ENCODE results near the gene YAF2. TPM values are rescaled to one million over a fixed set of nuclear protein-coding genes. Genes with fewer than 3 reads are reported as not detected.

Gene YAF2
- total RNA-seq, 2 donors from 2014 or later: 10.0 to 14.4 TPM

- no peaks in the 10 kb centered on the region for H3K9me3 ChIP-seq
- no peak overlapping the region for H3K4me3 ChIP-seq
- H3K27me3 ChIP-seq (replicated peaks; ENCODE audit: insufficient read depth): no peaks in the 10 kb centered on the region
- 90% methylated on average over 2 of the region's 2 CpGs for WGBS
- DNase-seq (ENCODE audit: low spot score): no peak
- no peaks in the 10 kb centered on the region for H3K36me3 ChIP-seq
- no peaks in the 10 kb centered on the region for H3K4me1 ChIP-seq (replicated peaks)
- TF ChIP-seq POLR2AphosphoS5 (IDR thresholded peaks at IDR 0.05) (no peak), POLR2A (IDR thresholded peaks at IDR 0.05) (no peak)
- TF ChIP-seq, protein P1, sequence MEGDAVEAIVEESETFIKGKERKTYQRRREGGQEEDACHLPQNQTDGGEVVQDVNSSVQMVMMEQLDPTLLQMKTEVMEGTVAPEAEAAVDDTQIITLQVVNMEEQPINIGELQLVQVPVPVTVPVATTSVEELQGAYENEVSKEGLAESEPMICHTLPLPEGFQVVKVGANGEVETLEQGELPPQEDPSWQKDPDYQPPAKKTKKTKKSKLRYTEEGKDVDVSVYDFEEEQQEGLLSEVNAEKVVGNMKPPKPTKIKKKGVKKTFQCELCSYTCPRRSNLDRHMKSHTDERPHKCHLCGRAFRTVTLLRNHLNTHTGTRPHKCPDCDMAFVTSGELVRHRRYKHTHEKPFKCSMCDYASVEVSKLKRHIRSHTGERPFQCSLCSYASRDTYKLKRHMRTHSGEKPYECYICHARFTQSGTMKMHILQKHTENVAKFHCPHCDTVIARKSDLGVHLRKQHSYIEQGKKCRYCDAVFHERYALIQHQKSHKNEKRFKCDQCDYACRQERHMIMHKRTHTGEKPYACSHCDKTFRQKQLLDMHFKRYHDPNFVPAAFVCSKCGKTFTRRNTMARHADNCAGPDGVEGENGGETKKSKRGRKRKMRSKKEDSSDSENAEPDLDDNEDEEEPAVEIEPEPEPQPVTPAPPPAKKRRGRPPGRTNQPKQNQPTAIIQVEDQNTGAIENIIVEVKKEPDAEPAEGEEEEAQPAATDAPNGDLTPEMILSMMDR (IDR thresholded peaks at IDR 0.05): no peak
- intact Hi-C loops (cut with DNase I): no loop called here
- H3K27ac ChIP-seq: no peak overlapping the region
These were observed 29.5 kb downstream of the YAF2 start for GRCh38 chr12:42208574-42208973.

GRCh38 chr12:42204819-42205218 lies 33.2 kb downstream of the YAF2 start:
- TF ChIP-seq POLR2A (IDR thresholded peaks at IDR 0.05) (no peak), POLR2AphosphoS5 (IDR thresholded peaks at IDR 0.05) (no peak)
- TF ChIP-seq, protein P1 (IDR thresholded peaks at IDR 0.05): no peak
- H3K4me3 ChIP-seq: no peak overlapping the region
- no peaks in the 10 kb centered on the region for H3K9me3 ChIP-seq
- H3K27ac ChIP-seq: no peak overlapping the region
- no peaks in the 10 kb centered on the region for H3K4me1 ChIP-seq (replicated peaks)
- DNase-seq (ENCODE audit: low spot score): no peak
- 98% methylated on average over 1 of the region's 1 CpG for WGBS
- no peaks in the 10 kb centered on the region for H3K36me3 ChIP-seq
- intact Hi-C loops (cut with DNase I): no loop called here
- H3K27me3 ChIP-seq (replicated peaks; ENCODE audit: insufficient read depth): no peaks in the 10 kb centered on the region

GRCh38 chr12:42204362-42204761 lies 33.7 kb downstream of the YAF2 start:
- intact Hi-C loops (cut with DNase I): no loop called here
- TF ChIP-seq POLR2AphosphoS5 (IDR thresholded peaks at IDR 0.05) (no peak), POLR2A (IDR thresholded peaks at IDR 0.05) (no peak)
- TF ChIP-seq, protein P1 (IDR thresholded peaks at IDR 0.05): no peak
- WGBS: 100% methylated on average over 1 of the region's 1 CpG
- Histone ChIP-seq H3K4me3 (no peak overlapping the region), H3K9me3 (no peaks in the 10 kb centered on the region), H3K36me3 (no peaks in the 10 kb centered on the region), H3K27ac (no peak overlapping the region), H3K4me1 (replicated peaks) (no peaks in the 10 kb centered on the region), H3K27me3 (replicated peaks; ENCODE audit: insufficient read depth) (no peaks in the 10 kb centered on the region)
- no peak for DNase-seq (ENCODE audit: low spot score)

DNA sequence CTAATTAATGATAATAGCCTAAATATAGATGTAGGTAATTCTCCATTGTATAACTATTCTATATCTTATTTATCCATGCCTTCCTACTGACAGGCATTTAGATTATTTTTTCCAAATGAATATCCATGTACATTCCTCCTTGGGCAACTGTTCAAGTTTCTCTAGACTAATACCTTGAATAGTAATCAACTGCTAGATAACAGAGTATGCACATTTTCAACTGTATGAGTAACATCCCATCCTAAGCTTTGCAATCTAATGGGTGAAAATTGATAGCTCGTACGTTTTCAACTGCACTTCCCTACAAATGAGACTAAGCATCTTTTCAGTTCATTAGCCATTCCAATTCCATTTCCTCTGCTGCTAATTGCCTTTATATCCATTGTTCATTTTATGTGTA lies 37.0 kb downstream of the YAF2 start:
- H3K4me3 ChIP-seq: no peak overlapping the region
- no peaks in the 10 kb centered on the region for H3K4me1 ChIP-seq (replicated peaks)
- WGBS: 94% methylated on average over 2 of the region's 2 CpGs
- no peaks in the 10 kb centered on the region for H3K36me3 ChIP-seq
- intact Hi-C loops (cut with DNase I): no loop called here
- no peaks in the 10 kb centered on the region for H3K27me3 ChIP-seq (replicated peaks; ENCODE audit: insufficient read depth)
- TF ChIP-seq POLR2AphosphoS5 (IDR thresholded peaks at IDR 0.05) (no peak), POLR2A (IDR thresholded peaks at IDR 0.05) (no peak)
- TF ChIP-seq, protein P1 (IDR thresholded peaks at IDR 0.05): no peak
- no peak for DNase-seq (ENCODE audit: low spot score)
- no peaks in the 10 kb centered on the region for H3K9me3 ChIP-seq
- no peak overlapping the region for H3K27ac ChIP-seq

- intact Hi-C loops (cut with DNase I): no loop called here
- no peaks in the 10 kb centered on the region for H3K36me3 ChIP-seq
- H3K4me3 ChIP-seq: no peak overlapping the region
- no peak overlapping the region for H3K27ac ChIP-seq
- no peaks in the 10 kb centered on the region for H3K4me1 ChIP-seq (replicated peaks)
- H3K9me3 ChIP-seq: no peaks in the 10 kb centered on the region
- no peak for DNase-seq (ENCODE audit: low spot score)
- no peaks in the 10 kb centered on the region for H3K27me3 ChIP-seq (replicated peaks; ENCODE audit: insufficient read depth)
- TF ChIP-seq POLR2AphosphoS5 (IDR thresholded peaks at IDR 0.05) (no peak), POLR2A (IDR thresholded peaks at IDR 0.05) (no peak)
- TF ChIP-seq, protein P1 (IDR thresholded peaks at IDR 0.05): no peak
These were observed 39.0 kb downstream of the YAF2 start for GRCh38 chr12:42199007-42199406.

Measured in prostate gland (tissue), 2 donors.